ENCODE results near the gene GOLGA5.
"Not testable (repeated sequence)": the region's sequence is repeated elsewhere in the genome, so short reads cannot be mapped to it uniquely, and the experiment has no call there.

GOLGA5 gene

GRCh38 chr14:92830902-92831301 is 36.8 kb downstream of the GOLGA5 start:
- no peak for DNase-seq

DNA sequence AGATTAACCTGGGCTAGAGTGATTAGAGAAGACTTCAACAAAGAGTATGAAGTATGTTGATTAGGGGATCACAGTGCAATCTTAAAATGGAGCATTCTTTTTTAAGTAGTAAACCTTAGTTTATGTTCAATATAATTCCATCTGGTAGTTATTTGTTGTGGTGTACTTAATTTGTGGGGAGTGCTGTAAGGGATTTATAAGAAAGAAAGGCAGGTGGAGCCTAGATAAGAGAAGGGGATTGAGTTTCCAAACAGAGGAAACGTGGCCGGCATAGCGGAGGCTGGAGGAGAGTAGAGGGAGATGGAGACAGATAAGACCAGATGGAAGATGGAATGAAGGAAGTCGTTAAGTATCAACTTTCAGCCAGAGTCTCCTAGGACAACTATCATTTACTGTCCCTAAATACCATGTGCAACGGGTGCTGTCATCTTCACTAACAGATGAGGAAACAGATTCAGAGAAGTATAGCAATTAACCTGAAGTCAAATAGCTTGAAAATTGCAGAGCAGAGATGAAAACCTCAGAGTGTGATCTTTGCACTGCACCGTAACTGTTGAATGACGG is 38.1 kb downstream of the GOLGA5 start:
- DNase-seq, result no peak

GRCh38 chr14:92841930-92842329 is 47.8 kb downstream of the GOLGA5 start:
- DNase-seq, result no peak

DNA sequence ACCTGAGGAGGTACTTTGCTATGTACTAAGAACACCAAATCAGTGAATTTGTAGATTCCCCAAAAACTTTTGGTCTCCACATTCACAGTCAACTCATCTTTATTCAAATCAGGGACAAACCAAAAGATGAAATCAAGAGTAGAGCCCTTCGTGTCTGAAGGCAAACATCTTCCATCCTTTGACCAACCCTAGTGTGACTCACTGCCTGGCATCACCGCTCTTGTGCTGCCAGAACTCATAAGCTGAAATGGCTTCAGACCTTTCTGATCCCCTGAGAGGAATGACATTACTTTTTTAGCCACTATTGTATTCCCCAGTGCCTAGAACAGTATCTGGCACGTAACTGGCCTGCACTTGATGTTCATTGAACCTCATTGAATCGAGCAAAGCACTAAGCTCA is 50.1 kb downstream of the GOLGA5 start:
- no peak for DNase-seq

DNA sequence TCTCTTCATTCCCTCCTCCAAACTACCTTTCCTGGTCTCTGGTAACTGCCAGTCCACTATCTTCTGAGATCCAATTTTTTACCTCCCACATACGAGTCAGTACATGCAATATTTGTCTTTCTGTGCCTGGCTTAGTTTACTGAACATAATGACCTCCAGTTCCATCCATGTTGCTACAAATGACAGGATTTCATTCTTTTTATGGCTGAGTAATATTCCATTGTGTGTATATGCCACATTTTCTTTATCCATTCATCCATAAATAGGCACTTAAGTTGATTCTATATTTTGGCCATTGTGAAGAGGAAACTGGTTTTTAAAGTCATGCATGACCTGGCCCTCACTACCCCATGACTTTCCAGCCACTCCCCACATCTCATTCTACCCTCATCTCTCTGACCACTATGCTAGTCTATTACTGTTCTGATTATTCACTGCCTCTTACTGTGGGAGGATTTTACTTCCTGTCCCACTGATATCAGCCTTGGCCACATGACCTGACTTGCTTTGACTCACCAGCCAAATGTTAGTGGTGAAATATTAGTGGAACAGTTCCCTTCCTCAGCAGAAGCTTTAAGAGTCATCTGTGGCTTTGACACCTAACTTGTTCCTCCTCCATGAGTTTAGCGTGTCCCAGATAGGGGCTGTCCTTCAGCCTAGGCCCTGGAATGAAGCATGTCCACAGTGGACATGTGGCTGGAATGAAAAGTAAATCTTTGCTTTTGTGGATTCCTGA is 52.2 kb downstream of the GOLGA5 start:
- DNase-seq, result no peak

DNA sequence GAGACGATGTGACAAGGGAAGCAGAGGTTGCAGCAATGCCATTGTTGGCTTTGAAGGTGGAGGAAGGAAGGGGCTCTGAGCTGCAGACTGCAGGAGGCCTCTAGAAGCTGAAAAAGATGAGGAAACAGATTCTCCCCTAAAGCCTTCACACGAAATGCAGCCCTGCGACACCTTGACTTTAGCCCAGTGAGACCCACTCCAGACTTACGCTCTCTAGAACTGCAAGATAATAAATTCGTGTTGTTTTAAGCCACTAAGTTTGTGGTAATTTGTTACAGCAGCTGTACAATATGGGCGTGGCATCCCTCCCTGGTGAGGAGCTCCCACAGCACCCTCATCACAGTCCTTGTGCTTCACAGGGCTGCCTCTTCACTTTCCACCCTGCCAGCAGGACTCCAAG is 53.2 kb downstream of the GOLGA5 start:
- DNase-seq, result no peak

GRCh38 chr14:92847749-92848148 is 53.6 kb downstream of the GOLGA5 start:
- no peak for DNase-seq

DNA sequence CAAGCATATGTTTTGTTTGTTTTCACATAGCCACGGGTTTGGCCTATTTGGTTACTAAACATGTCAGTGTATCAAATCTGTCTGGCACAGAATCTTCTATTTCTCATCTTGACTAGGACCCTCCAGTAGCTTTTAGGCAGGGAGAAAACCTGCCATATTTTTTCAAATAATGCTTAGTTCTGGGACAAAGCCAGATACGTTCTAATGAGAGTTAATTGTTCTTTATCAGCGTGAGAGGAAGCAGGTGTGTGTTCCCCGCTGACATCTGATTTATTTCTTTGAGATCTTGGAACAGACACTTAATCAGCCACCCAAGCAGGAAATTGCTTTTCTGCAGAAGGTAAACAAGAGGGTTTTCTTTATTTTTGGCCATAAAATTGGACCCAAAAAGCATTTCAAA is 54.8 kb downstream of the GOLGA5 start:
- no peak for DNase-seq

- no peak for DNase-seq
Observed at GRCh38 chr14:92850492-92850891, 56.4 kb downstream of the GOLGA5 start.

GRCh38 chr14:92853136-92853535 is 59.0 kb downstream of the GOLGA5 start:
- not testable (repeated sequence) for DNase-seq

DNA sequence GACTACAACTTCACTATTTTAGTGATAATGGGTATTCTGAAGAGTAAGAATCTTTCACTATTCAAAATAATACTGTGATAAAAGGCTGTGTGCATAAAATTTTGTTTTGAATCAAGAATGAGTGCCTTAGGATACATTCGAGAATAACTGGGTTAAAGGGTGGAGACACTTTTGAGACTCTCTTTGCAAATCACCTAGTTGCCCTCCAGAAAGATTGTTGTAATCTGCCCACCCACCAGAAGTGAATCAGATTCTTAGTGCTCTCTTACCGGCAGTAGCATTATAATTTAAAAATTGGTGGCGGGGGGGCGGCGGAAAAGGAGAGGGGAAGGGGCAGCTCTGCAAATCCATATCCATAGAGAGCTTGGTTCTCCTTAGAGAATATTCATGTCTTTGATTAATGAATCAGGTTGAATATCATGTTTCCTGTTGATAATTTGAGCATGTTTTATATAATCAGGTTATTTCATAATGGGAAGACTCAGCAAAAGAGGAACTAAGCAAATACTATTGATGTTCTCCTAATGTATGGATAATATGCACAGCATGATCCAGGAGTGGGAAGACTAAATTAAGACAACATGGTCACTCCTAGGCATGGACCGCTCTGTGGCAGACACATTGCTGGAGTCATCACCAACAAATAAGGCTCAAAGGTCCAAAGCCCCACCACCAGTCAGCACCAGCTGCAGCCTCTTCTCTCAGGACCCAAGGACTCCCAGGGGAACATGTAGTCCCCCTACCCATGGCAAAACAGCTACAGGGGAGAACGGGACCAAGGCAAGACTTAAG is 66.1 kb downstream of the GOLGA5 start:
- no peak for DNase-seq

GRCh38 chr14:92861856-92862745 is 68.0 kb downstream of the GOLGA5 start:
- no peak for DNase-seq

GRCh38 chr14:92863286-92864080 is 69.4 kb downstream of the GOLGA5 start:
- no peak for DNase-seq

DNA sequence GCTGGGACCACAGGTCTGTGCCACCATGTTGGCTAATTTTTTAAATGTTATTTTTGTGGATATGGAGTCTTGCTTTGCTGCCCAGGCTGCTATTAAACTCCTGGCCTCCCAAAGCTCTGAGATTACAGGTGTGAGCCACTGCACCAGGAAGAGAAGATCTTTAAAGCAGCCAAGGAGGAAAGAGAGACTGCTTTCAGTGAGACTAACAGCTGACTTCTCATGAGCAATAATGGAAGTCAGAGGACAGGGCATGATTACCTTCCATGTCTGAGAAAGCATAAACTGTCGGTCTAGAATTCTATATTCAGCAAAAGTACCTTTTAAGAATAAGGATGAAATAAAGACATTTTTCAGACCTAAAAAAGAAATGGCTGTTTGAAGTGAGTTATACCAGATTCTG is 71.6 kb downstream of the GOLGA5 start:
- DNase-seq, result no peak

GRCh38 chr14:92866181-92866752 is 72.2 kb downstream of the GOLGA5 start:
- no peak for DNase-seq

DNA sequence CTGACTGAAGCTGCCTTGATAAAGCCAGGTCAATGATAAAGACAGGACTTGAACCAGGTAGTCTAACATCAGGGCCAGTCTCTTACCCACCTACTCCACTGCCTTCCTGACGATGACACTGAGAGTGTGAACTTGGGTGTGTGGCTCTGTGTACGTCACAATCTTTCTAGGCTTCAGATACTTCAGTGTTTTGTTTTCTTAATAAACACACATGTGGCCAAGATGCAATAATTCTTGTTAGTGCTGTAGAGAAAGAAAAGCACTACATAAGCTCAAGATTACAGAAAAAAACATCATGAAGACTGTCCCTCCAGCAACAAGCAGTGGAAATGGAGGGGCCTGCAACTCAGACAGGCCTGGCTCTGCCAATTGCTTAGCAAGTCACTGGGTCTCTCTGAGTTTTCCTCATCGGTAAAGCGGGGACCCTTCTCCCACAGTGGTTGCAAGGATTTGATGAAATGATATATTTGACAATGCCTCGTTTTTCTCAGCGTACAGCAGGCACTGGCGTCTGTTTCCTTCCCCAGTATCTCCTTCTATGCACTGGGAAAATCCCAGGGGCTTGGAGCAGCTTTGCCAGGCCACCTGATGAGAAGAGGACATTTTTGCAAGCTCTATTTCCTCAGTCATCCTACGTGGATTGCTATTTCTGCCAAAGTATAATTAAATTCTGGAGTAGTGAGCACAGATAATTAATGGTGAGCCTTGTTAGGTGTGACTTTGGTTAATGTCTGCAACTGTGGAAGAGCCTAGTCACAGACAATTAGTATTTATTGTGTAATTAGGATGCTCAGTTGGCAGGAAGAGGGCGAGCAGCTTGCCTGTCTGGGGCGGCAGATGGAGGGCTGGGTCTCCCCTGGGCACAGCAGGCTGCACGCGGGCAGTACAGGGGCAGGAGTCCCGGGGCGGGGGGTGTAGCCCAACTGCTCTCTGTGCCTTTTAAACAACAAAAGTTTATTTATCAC is 73.1 kb downstream of the GOLGA5 start:
- DNase-seq, result no peak

GRCh38 chr14:92874962-92875661 is 81.0 kb downstream of the GOLGA5 start:
- DNase-seq, result no peak

- DNase-seq, result no peak
Observed at GRCh38 chr14:92877757-92878431, 83.8 kb downstream of the GOLGA5 start.

- DNase-seq, result no peak
Observed at GRCh38 chr14:92880351-92880750, 86.2 kb downstream of the GOLGA5 start.
